ENCODE data around the gene TUBGCP2.

GRCh38 chr10:133295426-133296320, 13.0 kb downstream of the TUBGCP2 start:
- TF ChIP-seq CTCF (IDR thresholded peaks at IDR 0.05), result no peak
- TF ChIP-seq POLR2A (IDR thresholded peaks at IDR 0.05), result no peak
